ENCODE data around the gene VIT.
"Not testable (repeated sequence)": the region's sequence is repeated elsewhere in the genome, so short reads cannot be mapped to it uniquely, and the experiment has no call there.

The VIT gene

GRCh38 chr2:36678856-36679255 is 17.7 kb upstream of the VIT start:
- no peak for DNase-seq (ENCODE audit: low read depth in 2 of 2)

GRCh38 chr2:36680012-36680411 is 16.5 kb upstream of the VIT start:
- no peak for DNase-seq (ENCODE audit: low read depth in 2 of 2)

- no peak for DNase-seq (ENCODE audit: low read depth in 2 of 2)
These were observed 13.9 kb upstream of the VIT start for GRCh38 chr2:36682562-36682961.

GRCh38 chr2:36683002-36683401 is 13.5 kb upstream of the VIT start:
- no peak for DNase-seq (ENCODE audit: low read depth in 2 of 2)

GRCh38 chr2:36688291-36688690 is 8.2 kb upstream of the VIT start:
- not testable (repeated sequence) for DNase-seq (ENCODE audit: low read depth in 2 of 2)

GRCh38 chr2:36689013-36689412 is 7.5 kb upstream of the VIT start:
- DNase-seq (ENCODE audit: low read depth in 2 of 2) = not testable (repeated sequence)

- no peak for DNase-seq (ENCODE audit: low read depth in 2 of 2)
These were observed 4.4 kb upstream of the VIT start for GRCh38 chr2:36692121-36692520.

GRCh38 chr2:36693825-36694224 is 2.7 kb upstream of the VIT start:
- DNase-seq (ENCODE audit: low read depth in 2 of 2) = no peak

GRCh38 chr2:36695746-36696415 is 626 bp upstream of the VIT start:
- DNase-seq (ENCODE audit: low read depth in 2 of 2) = no peak

- DNase-seq (ENCODE audit: low read depth in 2 of 2) = no peak
These were observed 1.0 kb downstream of the VIT start for GRCh38 chr2:36697424-36698066.

- no peak for DNase-seq (ENCODE audit: low read depth in 2 of 2)
These were observed 2.5 kb downstream of the VIT start for GRCh38 chr2:36698993-36699392.

GRCh38 chr2:36700311-36700710 is 3.8 kb downstream of the VIT start:
- DNase-seq (ENCODE audit: low read depth in 2 of 2) = no peak

- no peak for DNase-seq (ENCODE audit: low read depth in 2 of 2)
These were observed 4.9 kb downstream of the VIT start for GRCh38 chr2:36701391-36701795.

GRCh38 chr2:36701918-36702317 is 5.4 kb downstream of the VIT start:
- DNase-seq (ENCODE audit: low read depth in 2 of 2) = no peak

GRCh38 chr2:36702781-36703180 is 6.3 kb downstream of the VIT start:
- DNase-seq (ENCODE audit: low read depth in 2 of 2) = no peak

GRCh38 chr2:36704475-36705150 is 8.1 kb downstream of the VIT start:
- no peak for DNase-seq (ENCODE audit: low read depth in 2 of 2)

GRCh38 chr2:36705326-36706020 is 9.0 kb downstream of the VIT start:
- DNase-seq (ENCODE audit: low read depth in 2 of 2) = no peak

GRCh38 chr2:36706021-36706876 is 9.7 kb downstream of the VIT start:
- DNase-seq (ENCODE audit: low read depth in 2 of 2) = no peak

GRCh38 chr2:36707050-36707449 is 10.5 kb downstream of the VIT start:
- DNase-seq (ENCODE audit: low read depth in 2 of 2) = no peak

- DNase-seq (ENCODE audit: low read depth in 2 of 2) = no peak
These were observed 11.7 kb downstream of the VIT start for GRCh38 chr2:36708041-36708741.
